NCI-H748 treated with DMSO at 0.1 percent for 48 hours (cell line): Measurements from ENCODE around the gene ITFG2.

Experiments
- DNase-seq: peaks from one replicate; lab custom pipeline; 2025; lab: John Stamatoyannopoulos, UW

The ITFG2 gene

GRCh38 chr12:2832550-2833127 is 20.2 kb downstream of the ITFG2 start:
- DNase-seq: no peak

- DNase-seq: no peak
These were observed 20.9 kb downstream of the ITFG2 start for GRCh38 chr12:2833327-2833726.

GRCh38 chr12:2833810-2834209 is 21.3 kb downstream of the ITFG2 start:
- DNase-seq: no peak

- DNase-seq: peak; percentile 27
These were observed 22.4 kb downstream of the ITFG2 start, which contains the start of gene NRIP2 for GRCh38 chr12:2834581-2835491. TSS of gene NRIP2 (minus strand) at chr12:2835035. CDS start at chr12:2834983, 52 bp downstream.

GRCh38 chr12:2835691-2836403 is 23.4 kb downstream of the ITFG2 start:
- no peak for DNase-seq

GRCh38 chr12:2836574-2836973 is 24.1 kb downstream of the ITFG2 start:
- no peak for DNase-seq

- DNase-seq: no peak
These were observed 28.7 kb downstream of the ITFG2 start for GRCh38 chr12:2841056-2841650.

- no peak for DNase-seq
These were observed 30.5 kb downstream of the ITFG2 start for GRCh38 chr12:2842948-2843347.

GRCh38 chr12:2844786-2845185 is 32.3 kb downstream of the ITFG2 start:
- no peak for DNase-seq

- no peak for DNase-seq
These were observed 32.8 kb downstream of the ITFG2 start for GRCh38 chr12:2845280-2845679.

GRCh38 chr12:2851931-2852330 is 39.5 kb downstream of the ITFG2 start:
- no peak for DNase-seq

- DNase-seq: peak; percentile 14
These were observed 41.2 kb downstream of the ITFG2 start for GRCh38 chr12:2853626-2854025.

GRCh38 chr12:2854669-2855453 is 42.4 kb downstream of the ITFG2 start:
- no peak for DNase-seq

GRCh38 chr12:2855546-2855945 is 43.1 kb downstream of the ITFG2 start:
- no peak for DNase-seq

- DNase-seq: no peak
These were observed 43.6 kb downstream of the ITFG2 start for GRCh38 chr12:2856051-2856450.

GRCh38 chr12:2857021-2857431 is 44.6 kb downstream of the ITFG2 start, which contains the start of gene TEX52:
TSS of gene TEX52 (minus strand) at chr12:2857039. CDS start at chr12:2857026, 13 bp downstream.
- DNase-seq: no peak

GRCh38 chr12:2857576-2857975 is 45.1 kb downstream of the ITFG2 start:
- DNase-seq: no peak

GRCh38 chr12:2858334-2858733 is 45.9 kb downstream of the ITFG2 start:
- no peak for DNase-seq

- no peak for DNase-seq
These were observed 46.5 kb downstream of the ITFG2 start for GRCh38 chr12:2858944-2859421.

- DNase-seq: no peak
These were observed 47.7 kb downstream of the ITFG2 start for GRCh38 chr12:2860170-2860569.

GRCh38 chr12:2862876-2863275 is 50.4 kb downstream of the ITFG2 start:
- no peak for DNase-seq
